ENCODE measurements around the gene EOLA1.
"Not testable (repeated sequence)": the region's sequence is repeated elsewhere in the genome, so short reads cannot be mapped to it uniquely, and the experiment has no call there.

Gene EOLA1

GRCh38 chrX:149551245-149551938 is 10.6 kb downstream of the EOLA1 start:
- not testable (repeated sequence) for H3K4me3 ChIP-seq (ENCODE audit: low read length); H3K36me3 ChIP-seq (ENCODE audit: control insufficient read depth, low read depth, low read length); H3K27me3 ChIP-seq (ENCODE audit: control insufficient read depth, insufficient read depth, low read length); H3K27ac ChIP-seq (ENCODE audit: low read length); H3K9ac ChIP-seq (ENCODE audit: low read length); H3K9me3 ChIP-seq (ENCODE audit: control insufficient read depth, low read depth, low read length); H3K4me1 ChIP-seq (ENCODE audit: control insufficient read depth, low read depth, low read length)

- not testable (repeated sequence) for H3K4me3 ChIP-seq (ENCODE audit: low read length); H3K27me3 ChIP-seq (ENCODE audit: control insufficient read depth, insufficient read depth, low read length); H3K36me3 ChIP-seq (ENCODE audit: control insufficient read depth, low read depth, low read length); H3K4me1 ChIP-seq (ENCODE audit: control insufficient read depth, low read depth, low read length); H3K27ac ChIP-seq (ENCODE audit: low read length); H3K9ac ChIP-seq (ENCODE audit: low read length); H3K9me3 ChIP-seq (ENCODE audit: control insufficient read depth, low read depth, low read length)
These were observed 11.1 kb downstream of the EOLA1 start for GRCh38 chrX:149551939-149552248.

- H3K27me3 ChIP-seq (ENCODE audit: control insufficient read depth, insufficient read depth, low read length); H3K9ac ChIP-seq (ENCODE audit: low read length); H3K4me3 ChIP-seq (ENCODE audit: low read length): not testable (repeated sequence)
These were observed 14.4 kb downstream of the EOLA1 start for GRCh38 chrX:149555251-149555650.

GRCh38 chrX:149563359-149563758 is 22.5 kb downstream of the EOLA1 start:
- Histone ChIP-seq H3K36me3 (ENCODE audit: control insufficient read depth, low read depth, low read length) (no peaks in the 10 kb centered on the region), H3K4me3 (ENCODE audit: low read length) (no peak overlapping the region), H3K9me3 (ENCODE audit: control insufficient read depth, low read depth, low read length) (peaks cover 6% of the 10 kb centered on the region), H3K27ac (ENCODE audit: low read length) (no peak overlapping the region), H3K9ac (ENCODE audit: low read length) (no peak overlapping the region), H3K4me1 (ENCODE audit: control insufficient read depth, low read depth, low read length) (no peaks in the 10 kb centered on the region), H3K27me3 (ENCODE audit: control insufficient read depth, insufficient read depth, low read length) (no peaks in the 10 kb centered on the region)

More at GRCh38 chrX:149555251-149555650, 14.4 kb downstream of the EOLA1 start:
- not testable (repeated sequence) for H3K4me1 ChIP-seq (ENCODE audit: control insufficient read depth, low read depth, low read length); H3K27ac ChIP-seq (ENCODE audit: low read length); H3K36me3 ChIP-seq (ENCODE audit: control insufficient read depth, low read depth, low read length); H3K9me3 ChIP-seq (ENCODE audit: control insufficient read depth, low read depth, low read length)

- Histone ChIP-seq H3K4me1 (ENCODE audit: control insufficient read depth, low read depth, low read length) (no peaks in the 10 kb centered on the region), H3K9me3 (ENCODE audit: control insufficient read depth, low read depth, low read length) (peaks cover 23% of the 10 kb centered on the region), H3K27me3 (ENCODE audit: control insufficient read depth, insufficient read depth, low read length) (no peaks in the 10 kb centered on the region), H3K4me3 (ENCODE audit: low read length) (no peak overlapping the region), H3K9ac (ENCODE audit: low read length) (no peak overlapping the region), H3K36me3 (ENCODE audit: control insufficient read depth, low read depth, low read length) (no peaks in the 10 kb centered on the region), H3K27ac (ENCODE audit: low read length) (no peak overlapping the region)
These were observed 27.0 kb downstream of the EOLA1 start for GRCh38 chrX:149567621-149568417.

GRCh38 chrX:149568701-149569296 is 28.0 kb downstream of the EOLA1 start:
- Histone ChIP-seq H3K9ac (ENCODE audit: low read length) (no peak overlapping the region), H3K4me1 (ENCODE audit: control insufficient read depth, low read depth, low read length) (no peaks in the 10 kb centered on the region), H3K9me3 (ENCODE audit: control insufficient read depth, low read depth, low read length) (peaks cover 23% of the 10 kb centered on the region), H3K27ac (ENCODE audit: low read length) (no peak overlapping the region), H3K36me3 (ENCODE audit: control insufficient read depth, low read depth, low read length) (no peaks in the 10 kb centered on the region), H3K4me3 (ENCODE audit: low read length) (no peak overlapping the region), H3K27me3 (ENCODE audit: control insufficient read depth, insufficient read depth, low read length) (no peaks in the 10 kb centered on the region)

GRCh38 chrX:149569770-149570169 is 29.0 kb downstream of the EOLA1 start:
- Histone ChIP-seq H3K36me3 (ENCODE audit: control insufficient read depth, low read depth, low read length) (no peaks in the 10 kb centered on the region), H3K9ac (ENCODE audit: low read length) (no peak overlapping the region), H3K4me3 (ENCODE audit: low read length) (no peak overlapping the region), H3K27ac (ENCODE audit: low read length) (no peak overlapping the region), H3K27me3 (ENCODE audit: control insufficient read depth, insufficient read depth, low read length) (no peaks in the 10 kb centered on the region), H3K9me3 (ENCODE audit: control insufficient read depth, low read depth, low read length) (peaks cover 23% of the 10 kb centered on the region), H3K4me1 (ENCODE audit: control insufficient read depth, low read depth, low read length) (no peaks in the 10 kb centered on the region)

GRCh38 chrX:149570668-149571067 is 29.9 kb downstream of the EOLA1 start:
- H3K36me3 ChIP-seq (ENCODE audit: control insufficient read depth, low read depth, low read length): no peaks in the 10 kb centered on the region
- no peak overlapping the region for H3K4me3 ChIP-seq (ENCODE audit: low read length)
- H3K27me3 ChIP-seq (ENCODE audit: control insufficient read depth, insufficient read depth, low read length): no peaks in the 10 kb centered on the region
- H3K9ac ChIP-seq (ENCODE audit: low read length): no peak overlapping the region
- H3K27ac ChIP-seq (ENCODE audit: low read length): no peak overlapping the region
- H3K9me3 ChIP-seq (ENCODE audit: control insufficient read depth, low read depth, low read length): peaks cover 23% of the 10 kb centered on the region
- no peaks in the 10 kb centered on the region for H3K4me1 ChIP-seq (ENCODE audit: control insufficient read depth, low read depth, low read length)

GRCh38 chrX:149571770-149572169 is 31.0 kb downstream of the EOLA1 start:
- Histone ChIP-seq H3K36me3 (ENCODE audit: control insufficient read depth, low read depth, low read length) (no peaks in the 10 kb centered on the region), H3K4me3 (ENCODE audit: low read length) (no peak overlapping the region), H3K9ac (ENCODE audit: low read length) (no peak overlapping the region), H3K27me3 (ENCODE audit: control insufficient read depth, insufficient read depth, low read length) (no peaks in the 10 kb centered on the region), H3K4me1 (ENCODE audit: control insufficient read depth, low read depth, low read length) (no peaks in the 10 kb centered on the region), H3K27ac (ENCODE audit: low read length) (no peak overlapping the region), H3K9me3 (ENCODE audit: control insufficient read depth, low read depth, low read length) (peaks cover 23% of the 10 kb centered on the region)

- Histone ChIP-seq H3K9me3 (ENCODE audit: control insufficient read depth, low read depth, low read length) (peaks cover 17% of the 10 kb centered on the region), H3K4me3 (ENCODE audit: low read length) (no peak overlapping the region), H3K36me3 (ENCODE audit: control insufficient read depth, low read depth, low read length) (no peaks in the 10 kb centered on the region), H3K27ac (ENCODE audit: low read length) (no peak overlapping the region), H3K4me1 (ENCODE audit: control insufficient read depth, low read depth, low read length) (no peaks in the 10 kb centered on the region), H3K27me3 (ENCODE audit: control insufficient read depth, insufficient read depth, low read length) (no peaks in the 10 kb centered on the region), H3K9ac (ENCODE audit: low read length) (no peak overlapping the region)
These were observed 31.9 kb downstream of the EOLA1 start for GRCh38 chrX:149572743-149573142.

- H3K4me3 ChIP-seq (ENCODE audit: low read length); H3K27ac ChIP-seq (ENCODE audit: low read length); H3K4me1 ChIP-seq (ENCODE audit: control insufficient read depth, low read depth, low read length); H3K27me3 ChIP-seq (ENCODE audit: control insufficient read depth, insufficient read depth, low read length); H3K36me3 ChIP-seq (ENCODE audit: control insufficient read depth, low read depth, low read length); H3K9ac ChIP-seq (ENCODE audit: low read length): not testable (repeated sequence)
- H3K9me3 ChIP-seq (ENCODE audit: control insufficient read depth, low read depth, low read length): peaks cover 17% of the 10 kb centered on the region
These were observed 32.6 kb downstream of the EOLA1 start for GRCh38 chrX:149573456-149573855.

GRCh38 chrX:149585631-149586030 is 44.8 kb downstream of the EOLA1 start:
- H3K9ac ChIP-seq (ENCODE audit: low read length); H3K27me3 ChIP-seq (ENCODE audit: control insufficient read depth, insufficient read depth, low read length): not testable (repeated sequence)

More at GRCh38 chrX:149585631-149586030, 44.8 kb downstream of the EOLA1 start:
- not testable (repeated sequence) for H3K4me3 ChIP-seq (ENCODE audit: low read length); H3K4me1 ChIP-seq (ENCODE audit: control insufficient read depth, low read depth, low read length); H3K27ac ChIP-seq (ENCODE audit: low read length); H3K36me3 ChIP-seq (ENCODE audit: control insufficient read depth, low read depth, low read length); H3K9me3 ChIP-seq (ENCODE audit: control insufficient read depth, low read depth, low read length)

Data from iPS-18a (cell line).